Keratinocyte (primary cell): Measurements from ENCODE around the gene TBK1. TPM values are rescaled to one million over a fixed set of nuclear protein-coding genes. Genes with fewer than 3 reads are reported as not detected.
"Not testable (repeated sequence)": the region's sequence is repeated elsewhere in the genome, so short reads cannot be mapped to it uniquely, and the experiment has no call there.

Source experiments
- DNase-seq: peaks from one replicate; pipeline ENCODE4 v3.0.0-alpha.2; 2011; ENCODE audit warnings: low read depth, missing footprints, low spot score
- FAIRE-seq: peaks from 2 replicates; lab custom pipeline; 2011; peaks lifted over from hg19 to GRCh38; lab: Jason Lieb, UNC
- H2AFZ ChIP-seq: 2 replicates; pipeline ENCODE4 v1.6.0; 2012; ENCODE audit warnings: low read length, control low read depth, inconsistent platforms; ENCODE audit not compliant: control insufficient read depth
- H3K27ac ChIP-seq: 2 replicates; pipeline ENCODE4 v1.5.1; 2011; ENCODE audit warnings: low read length; ENCODE audit not compliant: control insufficient read depth, insufficient read depth
- H3K27me3 ChIP-seq: 3 replicates; pipeline ENCODE4 v1.6.0; 2011; ENCODE audit warnings: low read length; ENCODE audit not compliant: control insufficient read depth, insufficient read depth; ENCODE audit errors: extremely low read depth
- H3K36me3 ChIP-seq, 2 experiments: 2 replicates in 1 of 2; 3 replicates in 1 of 2; pipeline ENCODE4 v1.5.1; 2011; ENCODE audit warnings: low read length in 2 of 2, mild to moderate bottlenecking in 1 of 2; ENCODE audit not compliant: control insufficient read depth in 2 of 2, insufficient read depth in 2 of 2; ENCODE audit errors: extremely low read depth in 1 of 2
- H3K4me1 ChIP-seq: 3 replicates; pipeline ENCODE4 v1.5.1; 2011; ENCODE audit warnings: low read length; ENCODE audit not compliant: control insufficient read depth, insufficient read depth; ENCODE audit errors: extremely low read depth
- H3K4me2 ChIP-seq: 3 replicates; pipeline ENCODE4 v1.6.0; 2011; ENCODE audit warnings: low read depth, low read length; ENCODE audit not compliant: control insufficient read depth, insufficient read depth; ENCODE audit errors: extremely low read depth
- H3K4me3 ChIP-seq, 3 experiments: fragments of 200-600 bp in 1 of 3; sonication (generic) in 1 of 3; 2 replicates in 2 of 3; 3 replicates in 1 of 3; pipeline ENCODE4 v1.5.1; 2011 to 2016; ENCODE audit warnings: low read length in 3 of 3, mild to moderate bottlenecking in 3 of 3, control low read depth in 2 of 3, inconsistent platforms in 1 of 3, low read depth in 1 of 3, mixed read lengths in 1 of 3, mixed run types in 1 of 3, moderate library complexity in 1 of 3; ENCODE audit not compliant: control insufficient read depth in 2 of 3, insufficient read depth in 2 of 3; ENCODE audit errors: extremely low read depth in 1 of 3
- H3K79me2 ChIP-seq: 2 replicates; pipeline ENCODE4 v1.6.0; 2012; ENCODE audit warnings: low read length; ENCODE audit not compliant: control insufficient read depth, insufficient read depth
- H3K9ac ChIP-seq: 3 replicates; pipeline ENCODE4 v1.6.0; 2011; ENCODE audit warnings: low read length; ENCODE audit not compliant: control insufficient read depth, insufficient read depth; ENCODE audit errors: extremely low read depth
- H3K9me1 ChIP-seq: 3 replicates; pipeline ENCODE4 v1.6.0; 2011; ENCODE audit warnings: low read length; ENCODE audit not compliant: control insufficient read depth, insufficient read depth; ENCODE audit errors: extremely low read depth
- H3K9me3 ChIP-seq: 2 replicates; pipeline ENCODE4 v1.5.1; 2012; ENCODE audit warnings: low read depth, low read length; ENCODE audit not compliant: control insufficient read depth
- H4K20me1 ChIP-seq: 3 replicates; pipeline ENCODE4 v1.6.0; 2011; ENCODE audit warnings: low read length; ENCODE audit not compliant: control insufficient read depth, insufficient read depth; ENCODE audit errors: extremely low read depth
- EZH2 ChIP-seq: IDR thresholded peaks from one replicate; pipeline ENCODE4 v1.6.1; 2012; ENCODE audit warnings: inconsistent platforms, mild to moderate bottlenecking, low read length, moderate library complexity
- dilution Hi-C: fragments of 300-500 bp; cut with MboI; formaldehyde crosslinking; loops from one replicate; pipeline ENCODE4 v1.7.0; 2020; ENCODE audit warnings: low sequenced_read_pairs; ENCODE audit not compliant: extremely low pct_ligation_motif_present
- polyA plus RNA-seq, 5 experiments: library from polyadenylated mRNA; depleted of rRNA in 3 of 5; stranded (reverse) in 3 of 5; stranded (forward) in 1 of 5; unstranded in 1 of 5; fragments of >200 nt; gene quantifications; 1 replicate in 1 of 5; 2 replicates in 3 of 5; 3 replicates in 1 of 5; pipeline versions ENCODE4 v1.2.1 to v1.2.3, GENCODE V29; 2011 to 2012; ENCODE audit warnings: missing spikeins in 2 of 5, low read depth in 1 of 5, low replicate concordance in 1 of 5
- TF ChIP-seq, protein P1 (sequence below), 3 experiments: IDR thresholded peaks in 1 of 3; conservative IDR thresholded peaks in 1 of 3; optimal IDR thresholded peaks in 1 of 3; 2 replicates in 2 of 3; 3 replicates in 1 of 3; pipeline versions ENCODE3 to v1.5.1; 2011; ENCODE audit warnings: low read length in 3 of 3, mild to moderate bottlenecking in 3 of 3, moderate library complexity in 2 of 3, control low read depth in 1 of 3, inconsistent platforms in 1 of 3; ENCODE audit not compliant: insufficient read depth in 2 of 3; ENCODE audit errors: extremely low read depth in 1 of 3

The TBK1 gene
- polyA plus RNA-seq, 1 donor (not counting 4 experiments of a cell fraction or from before 2014, with no cell fraction given): 19.1 TPM

DNA sequence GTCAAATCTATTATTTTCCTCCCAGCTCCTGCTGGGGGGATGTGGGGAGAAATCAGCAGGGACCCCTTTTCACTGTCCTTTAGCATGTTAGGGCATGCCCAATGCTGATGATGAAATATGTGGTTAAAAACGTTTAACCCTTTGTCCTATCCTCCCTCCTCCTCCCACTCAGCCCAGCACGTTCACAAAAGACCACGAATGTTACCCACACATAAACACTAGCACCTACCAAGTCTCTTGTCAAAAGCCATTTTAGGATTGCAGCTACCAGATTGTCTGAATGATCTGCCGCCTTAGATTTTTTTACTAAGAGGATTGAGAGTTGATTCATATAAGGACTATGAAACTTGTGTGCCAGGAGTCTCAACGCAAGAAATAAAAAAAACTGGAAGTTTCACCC lies 70.4 kb downstream of the TBK1 start:
- no peak overlapping the region for H3K4me2 ChIP-seq
- H3K9me1 ChIP-seq: no peaks in the 10 kb centered on the region
- TF ChIP-seq, protein P1, sequence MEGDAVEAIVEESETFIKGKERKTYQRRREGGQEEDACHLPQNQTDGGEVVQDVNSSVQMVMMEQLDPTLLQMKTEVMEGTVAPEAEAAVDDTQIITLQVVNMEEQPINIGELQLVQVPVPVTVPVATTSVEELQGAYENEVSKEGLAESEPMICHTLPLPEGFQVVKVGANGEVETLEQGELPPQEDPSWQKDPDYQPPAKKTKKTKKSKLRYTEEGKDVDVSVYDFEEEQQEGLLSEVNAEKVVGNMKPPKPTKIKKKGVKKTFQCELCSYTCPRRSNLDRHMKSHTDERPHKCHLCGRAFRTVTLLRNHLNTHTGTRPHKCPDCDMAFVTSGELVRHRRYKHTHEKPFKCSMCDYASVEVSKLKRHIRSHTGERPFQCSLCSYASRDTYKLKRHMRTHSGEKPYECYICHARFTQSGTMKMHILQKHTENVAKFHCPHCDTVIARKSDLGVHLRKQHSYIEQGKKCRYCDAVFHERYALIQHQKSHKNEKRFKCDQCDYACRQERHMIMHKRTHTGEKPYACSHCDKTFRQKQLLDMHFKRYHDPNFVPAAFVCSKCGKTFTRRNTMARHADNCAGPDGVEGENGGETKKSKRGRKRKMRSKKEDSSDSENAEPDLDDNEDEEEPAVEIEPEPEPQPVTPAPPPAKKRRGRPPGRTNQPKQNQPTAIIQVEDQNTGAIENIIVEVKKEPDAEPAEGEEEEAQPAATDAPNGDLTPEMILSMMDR (optimal IDR thresholded peaks at IDR 0.05 in 1 of 3, IDR thresholded peaks at IDR 0.05 in 1 of 3, conservative IDR thresholded peaks at IDR 0.05 in 1 of 3; ENCODE audit: extremely low read depth in 1 of 3, insufficient read depth in 2 of 3, low read length in 3 of 3): no peak
- TF ChIP-seq EZH2: no peak
- no peak for FAIRE-seq
- no peaks in the 10 kb centered on the region for H3K27me3 ChIP-seq
- no peak overlapping the region for H3K27ac ChIP-seq
- no peaks in the 10 kb centered on the region for H4K20me1 ChIP-seq
- H3K36me3 ChIP-seq: no peaks in the 10 kb centered on the region
- dilution Hi-C loops: loop anchor here (5.0 kb wide), 1 partner anchor 65 kb away; no protein-coding TSS in a partner anchor
- peaks cover 4% of the 10 kb centered on the region for H3K4me1 ChIP-seq
- no peaks in the 10 kb centered on the region for H3K9me3 ChIP-seq
- no peak overlapping the region for H3K4me3 ChIP-seq
- no peak overlapping the region for H3K9ac ChIP-seq
- no peak overlapping the region for H2AFZ ChIP-seq
- H3K79me2 ChIP-seq: no peaks in the 10 kb centered on the region
- DNase-seq: no peak

DNA sequence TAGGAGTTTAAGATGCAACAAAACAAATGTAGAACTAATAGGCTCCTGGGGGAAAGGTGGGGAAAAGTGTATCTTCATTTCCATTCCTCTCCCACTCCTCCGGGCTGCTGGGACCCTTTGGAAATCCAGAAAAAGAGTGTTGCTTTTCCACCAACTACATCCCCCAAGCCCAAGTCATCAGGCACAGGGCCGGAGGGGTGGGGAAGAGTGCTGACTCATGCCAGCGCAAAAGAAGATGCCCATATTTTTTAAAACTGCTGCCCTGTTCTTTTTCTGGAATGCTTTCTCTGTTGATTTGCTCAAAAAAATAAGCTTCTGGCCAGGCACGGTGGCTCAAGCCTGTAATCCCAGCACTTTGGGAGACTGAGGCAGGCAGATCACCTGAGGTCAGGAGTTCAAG lies 70.9 kb downstream of the TBK1 start:
- Histone ChIP-seq H3K27ac (no peak overlapping the region), H3K79me2 (no peaks in the 10 kb centered on the region), H2AFZ (no peak overlapping the region), H3K9me1 (no peaks in the 10 kb centered on the region), H3K4me2 (no peak overlapping the region), H3K27me3 (no peaks in the 10 kb centered on the region), H4K20me1 (no peaks in the 10 kb centered on the region), H3K9me3 (no peaks in the 10 kb centered on the region), H3K36me3 (no peaks in the 10 kb centered on the region), H3K9ac (no peak overlapping the region), H3K4me1 (peaks cover 4% of the 10 kb centered on the region), H3K4me3 (no peak overlapping the region)
- no peak for FAIRE-seq
- TF ChIP-seq, protein P1 (optimal IDR thresholded peaks at IDR 0.05 in 1 of 3, IDR thresholded peaks at IDR 0.05 in 1 of 3, conservative IDR thresholded peaks at IDR 0.05 in 1 of 3; ENCODE audit: extremely low read depth in 1 of 3, insufficient read depth in 2 of 3, low read length in 3 of 3): no peak
- TF ChIP-seq EZH2: no peak
- dilution Hi-C loops: loop anchor here (5.0 kb wide), 1 partner anchor 64 kb away; no protein-coding TSS in a partner anchor
- no peak for DNase-seq

DNA sequence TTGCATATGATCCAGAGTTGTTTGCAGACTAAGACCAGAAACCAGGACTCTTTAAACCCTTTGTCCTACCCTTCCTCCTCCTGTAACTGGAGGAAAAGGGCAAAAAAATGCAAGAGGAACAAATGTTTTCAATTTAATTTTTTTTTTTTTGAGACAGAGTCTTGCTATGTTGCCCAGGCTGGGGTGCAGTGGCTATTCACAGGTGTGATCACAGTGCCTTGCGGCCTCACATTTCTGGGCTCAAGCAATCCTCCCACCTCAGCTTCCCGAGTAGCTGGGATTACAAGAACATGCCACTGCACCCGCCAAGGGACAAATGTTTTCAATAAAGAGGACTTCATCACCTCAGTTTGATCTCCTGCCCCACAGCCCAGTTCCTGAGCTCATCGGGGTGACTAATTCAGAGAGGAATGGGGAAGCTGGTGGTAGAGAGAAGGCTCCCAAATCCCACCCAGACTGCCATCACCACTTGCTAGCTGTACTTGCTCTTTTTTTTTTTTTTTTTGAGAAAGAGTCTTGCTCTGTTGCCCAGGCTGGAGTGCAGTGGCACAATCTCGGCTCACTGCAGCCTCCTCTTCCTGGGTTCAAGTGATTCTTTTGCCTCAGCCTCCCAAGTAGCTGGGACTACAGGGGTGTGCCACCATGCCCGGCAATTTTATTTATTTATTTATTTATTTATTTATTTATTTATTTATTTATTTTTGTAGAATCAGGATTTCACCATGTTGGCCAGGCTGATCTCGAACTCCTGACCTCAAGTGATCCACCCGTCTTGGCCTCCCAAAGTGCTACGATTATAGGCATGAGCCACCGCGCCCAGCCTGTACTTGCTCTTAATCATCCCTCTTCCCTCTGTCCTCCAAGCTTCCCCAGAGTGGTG lies 71.9 kb downstream of the TBK1 start:
- dilution Hi-C loops: loop anchor here (5.0 kb wide), 1 partner anchor 63 kb away; no protein-coding TSS in a partner anchor
- DNase-seq, H3K4me1 ChIP-seq, H3K9me3 ChIP-seq, H3K79me2 ChIP-seq, H2AFZ ChIP-seq, H3K27ac ChIP-seq, H3K27me3 ChIP-seq, H3K9me1 ChIP-seq, H3K36me3 ChIP-seq, H3K4me3 ChIP-seq, H3K9ac ChIP-seq, H3K4me2 ChIP-seq, H4K20me1 ChIP-seq, FAIRE-seq: not testable (repeated sequence)
